OCI-LY1 (cell line): ENCODE data around the gene LRRC61.
A peak's percentile ranks its signal among the peaks of the same experiment; 100 is the strongest.

Experiments used
- H2AFZ ChIP-seq: fragments of 200-600 bp; sonication (generic), shearing (Covaris generic); 2 replicates; pipeline ENCODE4 v1.6.0; 2014; ENCODE audit warnings: antibody characterized with exemption, mild to moderate bottlenecking, low read length
- H3F3A ChIP-seq: fragments of 200-600 bp; sonication (generic), shearing (Covaris generic); 2 replicates; pipeline ENCODE4 v1.6.0; 2014; ENCODE audit warnings: mild to moderate bottlenecking, antibody characterized with exemption, low read length, moderate library complexity; ENCODE audit not compliant: insufficient read depth
- H3K27ac ChIP-seq: fragments of 200-600 bp; sonication (generic); 2 replicates; pipeline ENCODE4 v1.5.1; 2014; ENCODE audit warnings: low read length, mixed run types, mild to moderate bottlenecking, low read depth; ENCODE audit not compliant: poor library complexity, severe bottlenecking
- H3K27me3 ChIP-seq: fragments of 200-600 bp; sonication (generic); 2 replicates; pipeline ENCODE4 v1.6.0; 2014; ENCODE audit warnings: antibody characterized with exemption, mild to moderate bottlenecking, low read length, moderate library complexity; ENCODE audit not compliant: insufficient read depth
- H3K36me3 ChIP-seq: fragments of 200-600 bp; sonication (generic); 2 replicates; pipeline ENCODE4 v1.6.1; 2014; ENCODE audit warnings: mild to moderate bottlenecking, antibody characterized with exemption, low read length, moderate library complexity, mixed read lengths; ENCODE audit not compliant: insufficient read depth
- H3K4me1 ChIP-seq: fragments of 200-600 bp; sonication (generic); 2 replicates; pipeline ENCODE4 v1.5.1; 2014; ENCODE audit warnings: mild to moderate bottlenecking, low read length, moderate library complexity; ENCODE audit not compliant: insufficient read depth, severe bottlenecking
- H3K4me2 ChIP-seq: fragments of 200-600 bp; sonication (generic), shearing (Covaris generic); 2 replicates; pipeline ENCODE4 v1.6.1; 2014; ENCODE audit warnings: low read length
- H3K4me3 ChIP-seq: fragments of 200-600 bp; sonication (generic); 2 replicates; pipeline ENCODE4 v1.5.1; 2014; ENCODE audit warnings: low read length, low read depth, mild to moderate bottlenecking, mixed read lengths; ENCODE audit not compliant: poor library complexity, severe bottlenecking
- H3K79me2 ChIP-seq: fragments of 200-600 bp; shearing (Covaris generic); 2 replicates; pipeline ENCODE4 v1.6.1; 2016; ENCODE audit warnings: mixed run types, low read length, mixed read lengths; ENCODE audit not compliant: insufficient read depth
- H3K9ac ChIP-seq: fragments of 200-600 bp; sonication (generic), shearing (Covaris generic); 2 replicates; pipeline ENCODE4 v1.6.1; 2014; ENCODE audit warnings: mild to moderate bottlenecking, low read length, mixed read lengths
- H3K9me2 ChIP-seq: fragments of 200-600 bp; sonication (generic), shearing (Covaris generic); 2 replicates; pipeline ENCODE4 v1.6.1; 2014; ENCODE audit warnings: low read depth, mild to moderate bottlenecking, low read length, mixed read lengths
- H3K9me3 ChIP-seq: fragments of 200-600 bp; shearing (Covaris generic); 2 replicates; pipeline ENCODE4 v1.6.1; 2014; ENCODE audit warnings: low read length, mixed read lengths
- H4K20me1 ChIP-seq: fragments of 200-600 bp; sonication (generic), shearing (Covaris generic); 2 replicates; pipeline ENCODE4 v1.6.0; 2016; ENCODE audit warnings: mild to moderate bottlenecking, low read length; ENCODE audit not compliant: insufficient read depth
- EZH2 ChIP-seq: fragments of 200-600 bp; sonication (generic), shearing (Covaris generic); IDR thresholded peaks from 2 replicates; pipeline ENCODE4 v1.8.0; 2017; ENCODE audit warnings: borderline replicate concordance, mixed run types, mild to moderate bottlenecking, antibody characterized with exemption, low read length, moderate library complexity, mixed read lengths
- TF ChIP-seq, protein P1 (sequence below): fragments of 200-600 bp; sonication (generic), shearing (Covaris generic); IDR thresholded peaks from 2 replicates; pipeline ENCODE4 v1.5.1; 2017; ENCODE audit warnings: mild to moderate bottlenecking, antibody characterized with exemption, low read length, moderate library complexity, mixed read lengths

LRRC61 gene

DNA sequence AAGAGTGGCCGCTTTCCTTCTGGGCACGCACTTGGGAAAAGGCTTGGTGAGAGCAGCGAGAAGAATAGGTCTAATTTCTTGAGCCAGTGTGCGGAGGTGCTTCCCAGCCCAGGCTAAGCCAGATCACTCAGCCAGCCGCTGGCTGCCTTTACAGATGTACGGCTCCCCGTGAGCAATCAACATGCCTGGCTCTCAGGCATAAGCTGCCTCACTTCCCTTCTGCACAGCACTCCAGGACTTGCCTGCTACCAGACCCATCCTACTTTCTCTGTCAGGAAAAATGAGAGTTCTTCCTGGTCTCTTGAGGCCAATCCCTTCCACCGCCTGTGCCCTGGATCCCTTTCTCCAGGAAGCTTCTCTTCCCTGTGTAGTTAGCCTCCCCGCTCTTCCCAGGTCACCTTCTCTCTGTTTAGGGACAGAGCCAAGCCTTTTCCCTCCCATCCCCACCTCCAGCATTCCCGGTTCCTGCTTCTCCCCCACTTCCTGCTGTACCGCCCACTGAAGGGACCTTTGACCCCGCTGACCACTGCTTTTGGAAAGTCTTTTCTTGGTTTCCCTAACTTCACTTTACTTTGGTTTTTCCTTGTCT is 1.3 kb downstream of the LRRC61 start:
- Histone ChIP-seq H3F3A (no peaks in the 10 kb centered on the region), H3K9ac (peak overlapping the region; percentile 88), H2AFZ (no peak overlapping the region), H3K4me1 (peaks cover 24% of the 10 kb centered on the region), H4K20me1 (no peaks in the 10 kb centered on the region), H3K27me3 (no peaks in the 10 kb centered on the region), H3K36me3 (peaks cover 36% of the 10 kb centered on the region), H3K9me3 (no peaks in the 10 kb centered on the region), H3K79me2 (no peaks in the 10 kb centered on the region), H3K4me3 (peak overlapping the region; percentile 81), H3K9me2 (no peaks in the 10 kb centered on the region), H3K27ac (peak overlapping the region; percentile 64), H3K4me2 (peak overlapping the region; percentile 93)
- TF ChIP-seq, protein P1, sequence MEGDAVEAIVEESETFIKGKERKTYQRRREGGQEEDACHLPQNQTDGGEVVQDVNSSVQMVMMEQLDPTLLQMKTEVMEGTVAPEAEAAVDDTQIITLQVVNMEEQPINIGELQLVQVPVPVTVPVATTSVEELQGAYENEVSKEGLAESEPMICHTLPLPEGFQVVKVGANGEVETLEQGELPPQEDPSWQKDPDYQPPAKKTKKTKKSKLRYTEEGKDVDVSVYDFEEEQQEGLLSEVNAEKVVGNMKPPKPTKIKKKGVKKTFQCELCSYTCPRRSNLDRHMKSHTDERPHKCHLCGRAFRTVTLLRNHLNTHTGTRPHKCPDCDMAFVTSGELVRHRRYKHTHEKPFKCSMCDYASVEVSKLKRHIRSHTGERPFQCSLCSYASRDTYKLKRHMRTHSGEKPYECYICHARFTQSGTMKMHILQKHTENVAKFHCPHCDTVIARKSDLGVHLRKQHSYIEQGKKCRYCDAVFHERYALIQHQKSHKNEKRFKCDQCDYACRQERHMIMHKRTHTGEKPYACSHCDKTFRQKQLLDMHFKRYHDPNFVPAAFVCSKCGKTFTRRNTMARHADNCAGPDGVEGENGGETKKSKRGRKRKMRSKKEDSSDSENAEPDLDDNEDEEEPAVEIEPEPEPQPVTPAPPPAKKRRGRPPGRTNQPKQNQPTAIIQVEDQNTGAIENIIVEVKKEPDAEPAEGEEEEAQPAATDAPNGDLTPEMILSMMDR = no peak
- no peak for TF ChIP-seq EZH2

DNA sequence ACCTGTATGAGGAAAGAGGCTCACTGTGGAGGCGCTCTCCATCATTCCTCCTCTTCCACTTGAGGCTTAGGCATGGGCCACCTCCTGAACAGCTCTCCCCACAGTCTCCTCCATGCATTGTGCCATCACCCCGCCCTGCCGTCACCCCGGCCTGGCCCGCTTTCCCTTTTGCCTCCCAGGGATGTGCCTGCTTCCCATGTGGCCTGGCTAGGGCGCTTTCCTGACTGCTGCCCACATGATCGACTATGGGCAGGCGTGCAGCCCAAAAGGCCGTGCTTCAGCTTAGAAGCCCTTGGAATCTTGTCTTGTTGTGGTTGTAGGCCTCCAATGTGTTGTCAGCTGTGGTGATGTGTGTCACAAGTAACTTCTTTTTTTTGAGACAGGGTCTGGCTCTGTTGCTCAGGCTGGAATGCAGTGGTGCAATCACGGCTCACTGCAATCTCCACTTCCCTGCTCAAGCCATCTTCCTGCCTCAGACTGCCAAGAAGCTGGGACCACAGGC is 2.0 kb downstream of the LRRC61 start:
- Histone ChIP-seq H3K27me3 (no peaks in the 10 kb centered on the region), H4K20me1 (no peaks in the 10 kb centered on the region), H3K4me3 (no peak overlapping the region), H3K9me3 (no peaks in the 10 kb centered on the region), H3K79me2 (no peaks in the 10 kb centered on the region), H3K27ac (no peak overlapping the region), H3K36me3 (peaks cover 43% of the 10 kb centered on the region), H3K4me1 (peaks cover 24% of the 10 kb centered on the region), H3K9me2 (no peaks in the 10 kb centered on the region), H3K9ac (no peak overlapping the region), H3K4me2 (no peak overlapping the region), H2AFZ (no peak overlapping the region), H3F3A (no peaks in the 10 kb centered on the region)
- TF ChIP-seq, protein P1 = no peak
- no peak for TF ChIP-seq EZH2

DNA sequence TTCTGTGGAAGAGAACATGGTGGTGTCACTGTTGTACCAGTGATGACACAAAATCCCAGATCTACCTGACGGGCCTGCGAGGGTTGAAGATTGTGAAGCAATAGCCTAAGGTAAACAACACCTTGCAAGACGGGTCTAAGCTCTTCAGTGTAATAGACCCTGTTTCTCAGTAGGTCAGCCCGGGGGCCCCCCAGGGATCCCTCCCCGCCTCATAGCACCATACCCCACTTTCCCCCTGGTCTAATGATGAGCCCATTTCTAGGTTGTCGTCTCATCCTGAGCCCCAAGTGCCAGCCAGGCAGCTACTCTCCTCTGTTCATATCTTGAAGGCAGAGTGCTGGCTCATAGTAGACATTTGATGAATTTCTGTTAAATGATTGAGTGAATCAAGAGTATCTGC is 2.7 kb downstream of the LRRC61 start:
- Histone ChIP-seq H3K4me1 (peaks cover 24% of the 10 kb centered on the region), H3K9me3 (no peaks in the 10 kb centered on the region), H3F3A (no peaks in the 10 kb centered on the region), H3K9ac (no peak overlapping the region), H3K36me3 (peaks cover 45% of the 10 kb centered on the region), H3K4me2 (no peak overlapping the region), H4K20me1 (no peaks in the 10 kb centered on the region), H3K27ac (no peak overlapping the region), H3K27me3 (no peaks in the 10 kb centered on the region), H3K79me2 (no peaks in the 10 kb centered on the region), H3K4me3 (no peak overlapping the region), H2AFZ (no peak overlapping the region), H3K9me2 (no peaks in the 10 kb centered on the region)
- no peak for TF ChIP-seq EZH2
- TF ChIP-seq, protein P1 = no peak
